Osteocyte (in vitro differentiated cells): Measurements from ENCODE around the gene KANK4. TPM values are rescaled to one million over a fixed set of nuclear protein-coding genes. Genes with fewer than 3 reads are reported as not detected.
"Not testable (repeated sequence)": the region's sequence is repeated elsewhere in the genome, so short reads cannot be mapped to it uniquely, and the experiment has no call there.

Experiments
- DNase-seq: peaks from one replicate; pipeline ENCODE4 v3.0.0; 2021; ENCODE audit warnings: mixed read lengths; ENCODE audit not compliant: unreplicated experiment; ENCODE audit errors: extremely low spot score
- H3K27ac Mint-ChIP-seq: one replicate; pipeline ENCODE4 v1.8.0; 2021; ENCODE audit warnings: mild to moderate bottlenecking, mixed read lengths; ENCODE audit not compliant: unreplicated experiment
- H3K27me3 Mint-ChIP-seq: one replicate; pipeline ENCODE4 v1.8.0; 2021; ENCODE audit warnings: mixed read lengths; ENCODE audit not compliant: unreplicated experiment
- H3K36me3 Mint-ChIP-seq: one replicate; pipeline ENCODE4 v1.8.0; 2021; ENCODE audit warnings: mixed read lengths; ENCODE audit not compliant: unreplicated experiment
- H3K4me1 Mint-ChIP-seq: one replicate; pipeline ENCODE4 v1.8.0; 2021; ENCODE audit warnings: mixed read lengths; ENCODE audit not compliant: unreplicated experiment
- H3K4me3 Mint-ChIP-seq: one replicate; pipeline ENCODE4 v1.8.0; 2021; ENCODE audit warnings: mild to moderate bottlenecking, moderate library complexity, mixed read lengths; ENCODE audit not compliant: unreplicated experiment
- H3K9me3 Mint-ChIP-seq: one replicate; pipeline ENCODE4 v1.8.0; 2021; ENCODE audit warnings: mixed read lengths; ENCODE audit not compliant: unreplicated experiment
- CTCF ChIP-seq: fragments of 200-600 bp; sonication (generic); IDR thresholded peaks from 2 replicates; pipeline ENCODE4 v1.5.0; 2021; ENCODE audit warnings: antibody characterized with exemption, mild to moderate bottlenecking, moderate library complexity
- total RNA-seq: library from RNA; stranded (reverse); gene quantifications from 2 replicates; pipeline ENCODE4 v1.2.1, GENCODE V29; 2021

The KANK4 gene
- total RNA-seq, 1 donor from 2014 or later = not detected

DNA sequence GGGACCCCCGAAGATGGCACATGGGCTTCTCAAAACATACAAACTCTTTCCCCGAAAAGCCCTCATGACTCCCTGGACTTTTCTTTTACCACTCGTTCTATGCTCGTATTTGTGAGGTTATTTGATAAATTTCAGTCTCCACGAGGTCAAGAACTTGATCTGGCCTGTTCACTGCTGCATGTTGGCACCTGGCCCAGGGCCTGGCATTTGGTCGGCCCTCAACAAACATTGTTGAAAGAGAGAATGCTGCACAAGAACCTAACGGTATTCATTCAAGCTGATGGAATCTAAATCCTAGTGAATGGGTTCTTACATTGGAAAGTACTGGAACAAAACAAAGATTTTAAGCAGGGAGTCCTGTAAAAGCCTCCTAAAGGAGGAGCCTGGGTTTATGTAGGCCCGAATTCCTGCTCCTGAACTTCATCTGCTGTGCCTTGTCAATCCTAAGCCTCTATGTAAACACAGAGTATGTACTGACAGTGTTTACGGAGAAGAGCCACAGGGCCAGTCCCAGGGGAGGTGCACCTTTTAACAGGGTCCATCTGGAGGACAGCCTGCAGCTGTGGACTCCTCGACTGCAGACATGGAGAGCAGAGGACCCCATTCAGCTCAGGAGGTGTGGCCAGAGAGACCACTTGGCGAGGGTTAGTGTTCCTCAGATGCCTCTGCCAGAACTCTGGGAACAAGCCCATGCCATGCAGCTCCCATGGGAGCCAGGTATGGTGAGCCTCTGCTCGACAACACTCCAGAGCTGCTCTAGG, 77.7 kb downstream of the KANK4 start:
- no peaks in the 10 kb centered on the region for H3K36me3 Mint-ChIP-seq
- H3K4me1 Mint-ChIP-seq = peaks cover 24% of the 10 kb centered on the region
- no peak for TF ChIP-seq CTCF
- H3K27ac Mint-ChIP-seq = no peak overlapping the region
- H3K9me3 Mint-ChIP-seq = peaks cover 4% of the 10 kb centered on the region
- no peaks in the 10 kb centered on the region for H3K27me3 Mint-ChIP-seq
- H3K4me3 Mint-ChIP-seq = no peak overlapping the region
- no peak for DNase-seq

GRCh38 chr1:62240651-62241370, 78.4 kb downstream of the KANK4 start:
- TF ChIP-seq CTCF = no peak
- no peak overlapping the region for H3K4me3 Mint-ChIP-seq
- H3K27me3 Mint-ChIP-seq = no peaks in the 10 kb centered on the region
- H3K27ac Mint-ChIP-seq = no peak overlapping the region
- no peak for DNase-seq
- H3K9me3 Mint-ChIP-seq = peaks cover 4% of the 10 kb centered on the region
- H3K36me3 Mint-ChIP-seq = no peaks in the 10 kb centered on the region
- H3K4me1 Mint-ChIP-seq = peaks cover 24% of the 10 kb centered on the region

GRCh38 chr1:62239652-62240403, 79.4 kb downstream of the KANK4 start:
- H3K4me3 Mint-ChIP-seq, H3K9me3 Mint-ChIP-seq, H3K27me3 Mint-ChIP-seq, H3K27ac Mint-ChIP-seq, DNase-seq, H3K36me3 Mint-ChIP-seq: not testable (repeated sequence)
- peaks cover 24% of the 10 kb centered on the region for H3K4me1 Mint-ChIP-seq

- Mint-ChIP-seq H3K9me3 (no peaks in the 10 kb centered on the region), H3K4me3 (no peak overlapping the region), H3K4me1 (peaks cover 24% of the 10 kb centered on the region), H3K27ac (no peak overlapping the region), H3K27me3 (no peaks in the 10 kb centered on the region), H3K36me3 (no peaks in the 10 kb centered on the region)
- no peak for DNase-seq
- no peak for TF ChIP-seq CTCF
Measured at GRCh38 chr1:62238507-62238906, 80.7 kb downstream of the KANK4 start.

- Mint-ChIP-seq H3K36me3 (no peaks in the 10 kb centered on the region), H3K27ac (no peak overlapping the region), H3K4me3 (no peak overlapping the region), H3K4me1 (peaks cover 24% of the 10 kb centered on the region), H3K9me3 (no peaks in the 10 kb centered on the region), H3K27me3 (no peaks in the 10 kb centered on the region)
- TF ChIP-seq CTCF = no peak
- no peak for DNase-seq
Measured at GRCh38 chr1:62237950-62238374, 81.3 kb downstream of the KANK4 start.
